ACC112 (cell line): Measurements from ENCODE around the gene NHSL1.

ENCODE experiments used
- H2AFZ ChIP-seq: fragments of 200-600 bp; sonication (generic); one replicate; pipeline ENCODE4 v1.6.0; 2017; ENCODE audit warnings: antibody characterized with exemption, low read length; ENCODE audit not compliant: unreplicated experiment
- H3K27ac ChIP-seq: fragments of 200-600 bp; sonication (generic); 2 replicates; pipeline ENCODE4 v1.5.1; 2014; ENCODE audit warnings: low read depth, mild to moderate bottlenecking, antibody characterized with exemption, low read length, moderate library complexity
- H3K27me3 ChIP-seq: fragments of 200-600 bp; sonication (generic); 2 replicates; pipeline ENCODE4 v1.6.1; 2014; ENCODE audit warnings: mild to moderate bottlenecking, antibody characterized with exemption, low read length, moderate library complexity, mixed read lengths; ENCODE audit not compliant: insufficient read depth
- H3K36me3 ChIP-seq: fragments of 200-600 bp; sonication (generic); 2 replicates; pipeline ENCODE4 v1.6.1; 2016; ENCODE audit warnings: mild to moderate bottlenecking, antibody characterized with exemption, low read length, moderate library complexity, mixed read lengths; ENCODE audit not compliant: insufficient read depth
- H3K4me1 ChIP-seq: fragments of 200-600 bp; sonication (generic); one replicate; pipeline ENCODE4 v1.6.1; 2016; ENCODE audit warnings: low read length, mixed read lengths; ENCODE audit not compliant: insufficient read depth, unreplicated experiment, control insufficient read depth
- H3K4me3 ChIP-seq: fragments of 200-600 bp; sonication (generic); 2 replicates; pipeline ENCODE4 v1.5.1; 2014; ENCODE audit warnings: mild to moderate bottlenecking, low read depth, low read length
- H3K79me2 ChIP-seq: fragments of 200-600 bp; sonication (generic); one replicate; pipeline ENCODE4 v1.6.0; 2016; ENCODE audit warnings: low read length; ENCODE audit not compliant: control insufficient read depth, unreplicated experiment, insufficient read depth

Gene NHSL1

GRCh38 chr6:138404666-138405337 lies 94.5 kb downstream of the NHSL1 start:
- peak overlapping the region; percentile 89 for H2AFZ ChIP-seq
- peak overlapping the region; percentile 5; the same call in 1 of the 2 replicates for H3K27ac ChIP-seq
- no peaks in the 10 kb centered on the region for H3K27me3 ChIP-seq
- H3K4me1 ChIP-seq, result peaks cover 13% of the 10 kb centered on the region
- peak overlapping the region; percentile 97 for H3K4me3 ChIP-seq
- H3K79me2 ChIP-seq, result peaks cover 7% of the 10 kb centered on the region
- peaks cover 18% of the 10 kb centered on the region; the same call in 1 of the 2 replicates for H3K36me3 ChIP-seq

GRCh38 chr6:138403801-138404665 lies 95.3 kb downstream of the NHSL1 start, which contains the start of gene HEBP2:
Gene HEBP2 (plus strand): TSS chr6:138404223. CDS start chr6:138404496, 273 bp downstream.
- H3K79me2 ChIP-seq, result peaks cover 7% of the 10 kb centered on the region
- peak within 1 kb of the TSS; percentile 28; the same call in 1 of the 2 replicates for H3K27ac ChIP-seq
- H3K36me3 ChIP-seq, result peaks cover 12% of the 10 kb centered on the region; the same call in 1 of the 2 replicates
- peaks cover 7% of the 10 kb centered on the region for H3K4me1 ChIP-seq
- H3K4me3 ChIP-seq, result peak within 1 kb of the TSS; percentile 97
- no peaks in the 10 kb centered on the region for H3K27me3 ChIP-seq
- peak within 1 kb of the TSS; percentile 89 for H2AFZ ChIP-seq

- Histone ChIP-seq H3K79me2 (peaks cover 7% of the 10 kb centered on the region), H3K27me3 (no peaks in the 10 kb centered on the region), H2AFZ (peak overlapping the region; percentile 89), H3K4me3 (peak overlapping the region; percentile 97), H3K36me3 (peaks cover 12% of the 10 kb centered on the region; the same call in 1 of the 2 replicates), H3K4me1 (peaks cover 7% of the 10 kb centered on the region), H3K27ac (peak overlapping the region; percentile 28; the same call in 1 of the 2 replicates)
Observed at GRCh38 chr6:138403324-138403800, 95.9 kb downstream of the NHSL1 start.

- Histone ChIP-seq H3K27me3 (no peaks in the 10 kb centered on the region), H3K4me3 (peak overlapping the region; percentile 97), H3K27ac (no peak overlapping the region), H2AFZ (no peak overlapping the region), H3K79me2 (peaks cover 7% of the 10 kb centered on the region), H3K36me3 (peaks cover 12% of the 10 kb centered on the region; the same call in 1 of the 2 replicates), H3K4me1 (peaks cover 7% of the 10 kb centered on the region)
Observed at GRCh38 chr6:138402838-138403187, 96.5 kb downstream of the NHSL1 start.

GRCh38 chr6:138401960-138402837 lies 97.1 kb downstream of the NHSL1 start:
- Histone ChIP-seq H3K27ac (no peak overlapping the region), H2AFZ (no peak overlapping the region), H3K4me3 (no peak overlapping the region), H3K27me3 (no peaks in the 10 kb centered on the region), H3K79me2 (peaks cover 7% of the 10 kb centered on the region), H3K36me3 (peaks cover 8% of the 10 kb centered on the region; the same call in 1 of the 2 replicates), H3K4me1 (peaks cover 13% of the 10 kb centered on the region)

GRCh38 chr6:138400326-138400725 lies 99.0 kb downstream of the NHSL1 start:
- no peaks in the 10 kb centered on the region for H3K27me3 ChIP-seq
- H3K4me3 ChIP-seq, result no peak overlapping the region
- no peak overlapping the region for H3K27ac ChIP-seq
- H2AFZ ChIP-seq, result no peak overlapping the region
- no peaks in the 10 kb centered on the region for H3K36me3 ChIP-seq
- H3K4me1 ChIP-seq, result peaks cover 16% of the 10 kb centered on the region
- H3K79me2 ChIP-seq, result peaks cover 7% of the 10 kb centered on the region

- H2AFZ ChIP-seq, result no peak overlapping the region
- no peaks in the 10 kb centered on the region for H3K79me2 ChIP-seq
- peaks cover 15% of the 10 kb centered on the region for H3K4me1 ChIP-seq
- no peak overlapping the region for H3K4me3 ChIP-seq
- H3K36me3 ChIP-seq, result no peaks in the 10 kb centered on the region
- no peaks in the 10 kb centered on the region for H3K27me3 ChIP-seq
- no peak overlapping the region for H3K27ac ChIP-seq
Observed at GRCh38 chr6:138397128-138398122, 101.9 kb downstream of the NHSL1 start.

GRCh38 chr6:138396709-138397108 lies 102.6 kb downstream of the NHSL1 start:
- no peak overlapping the region for H3K4me3 ChIP-seq
- no peaks in the 10 kb centered on the region for H3K36me3 ChIP-seq
- H3K27ac ChIP-seq, result no peak overlapping the region
- no peak overlapping the region for H2AFZ ChIP-seq
- H3K27me3 ChIP-seq, result no peaks in the 10 kb centered on the region
- peaks cover 15% of the 10 kb centered on the region for H3K4me1 ChIP-seq
- no peaks in the 10 kb centered on the region for H3K79me2 ChIP-seq
